HUES48 (cell line): ENCODE measurements around the gene GNLY.
"Not testable (repeated sequence)": the region's sequence is repeated elsewhere in the genome, so short reads cannot be mapped to it uniquely, and the experiment has no call there.

Experiments used
- H3K27ac ChIP-seq: one replicate; pipeline ENCODE4 v1.7.0; 2013; ENCODE audit warnings: low read depth, low read length, inconsistent platforms
- H3K27me3 ChIP-seq: 2 replicates; pipeline ENCODE4 v1.6.1; 2013; ENCODE audit warnings: mild to moderate bottlenecking, low read length; ENCODE audit not compliant: control insufficient read depth, insufficient read depth
- H3K36me3 ChIP-seq: 2 replicates; pipeline ENCODE4 v1.6.1; 2013; ENCODE audit warnings: low read length; ENCODE audit not compliant: control insufficient read depth, insufficient read depth
- H3K4me1 ChIP-seq: 2 replicates; pipeline ENCODE4 v1.6.1; 2013; ENCODE audit warnings: mild to moderate bottlenecking, low read length; ENCODE audit not compliant: control insufficient read depth, insufficient read depth
- H3K4me3 ChIP-seq: 2 replicates; pipeline ENCODE4 v1.5.1; 2013; ENCODE audit warnings: mild to moderate bottlenecking, low read depth, low read length
- H3K9ac ChIP-seq: 2 replicates; pipeline ENCODE4 v1.6.1; 2013; ENCODE audit warnings: mild to moderate bottlenecking, low read depth, low read length, moderate library complexity
- H3K9me3 ChIP-seq: 2 replicates; pipeline ENCODE4 v1.6.1; 2013; ENCODE audit warnings: low read length; ENCODE audit not compliant: control insufficient read depth, insufficient read depth

GNLY gene

DNA sequence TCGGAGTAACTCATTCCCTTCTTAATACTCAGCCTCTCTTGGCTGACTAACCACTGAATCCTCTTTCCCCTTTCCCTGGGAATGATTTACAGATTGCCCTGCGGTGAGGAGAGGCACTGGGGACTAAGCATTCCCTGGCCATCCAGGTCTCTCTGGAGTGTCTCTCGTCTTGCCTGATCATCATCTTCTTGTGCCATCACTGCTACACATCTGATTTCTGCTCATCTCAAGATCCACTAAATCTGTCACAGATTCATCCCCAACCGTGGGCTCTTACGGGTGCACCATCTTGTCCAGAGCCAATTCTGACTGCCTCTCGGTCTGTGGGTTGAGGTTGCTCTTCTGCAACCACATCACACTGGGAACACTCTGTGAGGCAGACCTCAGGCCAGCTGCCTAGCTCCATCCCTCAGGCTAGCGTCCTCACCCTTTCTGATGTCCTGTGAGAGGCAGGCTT, 38.2 kb upstream of the GNLY start:
- Histone ChIP-seq H3K36me3 (peaks cover 43% of the 10 kb centered on the region), H3K4me1 (0 out of 2 replicates have a peak, but pooled peaks cover 3% of the 10 kb centered on the region), H3K9ac (no peak overlapping the region), H3K27ac (no peak overlapping the region), H3K27me3 (no peaks in the 10 kb centered on the region), H3K4me3 (no peak overlapping the region), H3K9me3 (no peaks in the 10 kb centered on the region)

DNA sequence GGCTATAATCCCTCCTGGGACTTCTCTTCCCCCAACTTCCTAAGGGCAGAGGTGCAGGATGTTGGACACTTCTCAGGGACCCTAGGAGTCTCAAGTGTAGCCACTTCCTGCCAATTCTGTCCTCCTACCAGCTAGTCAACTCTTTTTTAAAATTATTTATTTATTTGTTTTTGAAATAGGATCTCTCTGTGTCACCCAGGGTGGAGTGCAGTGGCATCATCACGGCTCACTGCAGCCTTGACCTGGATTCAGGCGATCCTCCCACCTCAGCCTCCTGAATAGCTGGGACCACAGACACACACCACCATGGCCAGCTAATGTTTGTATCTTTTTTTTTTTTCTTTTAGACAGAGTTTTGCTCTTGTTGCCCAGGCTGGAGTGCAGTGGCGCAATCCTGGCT, 37.7 kb upstream of the GNLY start:
- 0 out of 2 replicates have a peak, but pooled peaks cover 3% of the 10 kb centered on the region for H3K4me1 ChIP-seq
- no peak overlapping the region for H3K27ac ChIP-seq

DNA sequence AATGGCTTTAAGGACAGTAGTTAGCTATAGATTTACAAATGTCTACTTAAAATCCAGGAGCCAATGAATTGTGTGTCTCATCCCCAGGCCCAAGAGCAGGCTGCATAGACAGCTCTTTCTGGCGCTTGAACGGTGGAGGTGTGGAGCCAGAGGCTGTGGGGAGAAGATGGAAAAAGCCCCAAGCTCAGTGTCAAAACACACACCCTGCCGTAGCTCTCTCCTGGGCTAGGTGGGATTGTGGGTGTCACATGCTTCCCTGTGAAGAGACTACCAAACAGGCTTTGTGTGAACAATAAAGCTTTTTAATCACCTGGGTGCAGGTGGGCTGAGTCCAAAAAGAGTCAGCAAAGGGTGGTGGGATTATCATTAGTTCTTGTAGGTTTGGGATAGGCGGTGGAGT, 36.8 kb upstream of the GNLY start:
- not testable (repeated sequence) for H3K27me3 ChIP-seq, H3K4me3 ChIP-seq, H3K9me3 ChIP-seq, H3K4me1 ChIP-seq, H3K27ac ChIP-seq, H3K9ac ChIP-seq
- H3K36me3 ChIP-seq = peaks cover 30% of the 10 kb centered on the region

More for the DNA sequence above, 37.7 kb upstream of the GNLY start:
- no peaks in the 10 kb centered on the region for H3K27me3 ChIP-seq
- H3K9me3 ChIP-seq = no peaks in the 10 kb centered on the region
- H3K9ac ChIP-seq = no peak overlapping the region
- H3K4me3 ChIP-seq = no peak overlapping the region
- peaks cover 38% of the 10 kb centered on the region for H3K36me3 ChIP-seq

DNA sequence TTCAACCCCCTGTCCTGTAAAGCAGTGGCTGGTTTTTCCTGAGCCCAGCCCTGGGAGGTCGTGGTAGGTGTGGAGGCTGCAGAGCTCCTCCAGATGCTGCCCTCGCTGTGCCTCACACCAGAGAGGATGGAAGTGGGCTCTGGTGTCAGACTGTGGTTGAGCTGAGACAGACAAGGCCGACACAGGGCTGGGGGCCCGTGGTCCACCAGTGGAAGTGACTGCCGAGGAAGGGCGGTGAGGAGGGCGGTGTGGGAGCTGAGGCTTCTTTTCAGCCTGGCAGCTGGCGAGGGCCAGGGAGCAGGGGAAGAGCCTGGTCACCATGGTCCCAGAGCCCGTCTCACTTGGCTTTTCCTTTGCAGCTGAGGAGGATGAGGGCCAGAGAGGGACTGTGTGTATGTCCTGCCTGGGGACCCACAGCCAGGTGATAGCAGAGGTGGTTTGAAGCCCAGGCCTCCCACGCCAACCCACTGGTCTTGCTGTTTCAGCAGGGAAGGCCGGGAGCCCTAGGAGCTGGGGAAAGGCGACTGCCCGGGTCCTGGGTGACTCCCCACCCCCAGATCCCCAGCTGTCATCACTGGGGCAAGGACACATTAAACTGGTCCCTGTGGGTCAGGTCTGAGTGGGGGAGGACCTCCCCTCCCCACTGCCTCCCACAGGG, 34.7 kb upstream of the GNLY start:
- Histone ChIP-seq H3K4me3 (no peak overlapping the region), H3K36me3 (peaks cover 14% of the 10 kb centered on the region), H3K4me1 (no peaks in the 10 kb centered on the region), H3K27ac (no peak overlapping the region), H3K9ac (no peak overlapping the region), H3K9me3 (no peaks in the 10 kb centered on the region), H3K27me3 (no peaks in the 10 kb centered on the region)

DNA sequence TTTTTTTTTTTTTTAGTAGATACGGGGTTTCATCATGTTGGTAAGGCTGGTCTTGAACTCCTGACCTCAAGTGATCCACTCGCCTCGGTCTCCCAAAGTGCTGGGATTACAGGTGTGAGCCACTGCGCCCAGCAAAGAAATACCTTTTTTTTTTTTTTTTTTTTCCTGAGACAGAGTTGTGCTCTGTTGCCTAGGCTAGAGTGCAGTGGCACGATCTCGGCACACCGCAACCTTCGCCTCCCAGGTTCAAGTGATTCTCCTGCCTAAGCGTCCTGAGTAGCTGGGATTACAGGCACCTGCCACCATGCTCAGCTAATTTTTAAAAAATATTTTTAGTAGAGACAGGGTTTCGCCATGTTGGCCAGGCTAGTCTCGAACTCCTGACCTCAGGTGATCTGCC, 33.9 kb upstream of the GNLY start:
- H3K27me3 ChIP-seq = not testable (repeated sequence)

DNA sequence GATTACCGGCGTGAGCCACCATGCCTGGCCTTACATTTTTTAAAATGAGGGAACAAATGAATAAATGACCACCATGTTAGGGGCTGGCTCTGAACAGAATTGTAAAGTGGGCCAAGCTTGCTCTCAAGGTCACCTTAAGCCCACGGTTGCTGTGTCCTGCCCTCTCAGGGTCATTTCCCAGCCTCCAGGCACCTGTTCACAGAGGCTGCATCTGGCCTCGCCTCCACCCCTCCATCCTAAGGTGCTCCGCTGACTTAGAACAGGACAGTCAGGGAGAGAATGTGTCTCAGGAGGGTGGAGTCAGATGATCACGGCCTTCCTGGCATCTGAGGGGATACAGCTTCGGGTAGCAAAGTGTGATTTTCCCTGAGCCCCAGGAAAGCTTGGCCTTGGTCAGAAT, 33.4 kb upstream of the GNLY start:
- H3K9me3 ChIP-seq = no peaks in the 10 kb centered on the region
- H3K36me3 ChIP-seq = peaks cover 11% of the 10 kb centered on the region
- H3K9ac ChIP-seq = no peak overlapping the region
- no peak overlapping the region for H3K4me3 ChIP-seq
- H3K27me3 ChIP-seq = no peaks in the 10 kb centered on the region
- no peak overlapping the region for H3K27ac ChIP-seq
- no peaks in the 10 kb centered on the region for H3K4me1 ChIP-seq

More for the DNA sequence above, 33.9 kb upstream of the GNLY start:
- not testable (repeated sequence) for H3K27ac ChIP-seq, H3K9me3 ChIP-seq, H3K4me1 ChIP-seq, H3K9ac ChIP-seq, H3K4me3 ChIP-seq
- peaks cover 13% of the 10 kb centered on the region for H3K36me3 ChIP-seq

DNA sequence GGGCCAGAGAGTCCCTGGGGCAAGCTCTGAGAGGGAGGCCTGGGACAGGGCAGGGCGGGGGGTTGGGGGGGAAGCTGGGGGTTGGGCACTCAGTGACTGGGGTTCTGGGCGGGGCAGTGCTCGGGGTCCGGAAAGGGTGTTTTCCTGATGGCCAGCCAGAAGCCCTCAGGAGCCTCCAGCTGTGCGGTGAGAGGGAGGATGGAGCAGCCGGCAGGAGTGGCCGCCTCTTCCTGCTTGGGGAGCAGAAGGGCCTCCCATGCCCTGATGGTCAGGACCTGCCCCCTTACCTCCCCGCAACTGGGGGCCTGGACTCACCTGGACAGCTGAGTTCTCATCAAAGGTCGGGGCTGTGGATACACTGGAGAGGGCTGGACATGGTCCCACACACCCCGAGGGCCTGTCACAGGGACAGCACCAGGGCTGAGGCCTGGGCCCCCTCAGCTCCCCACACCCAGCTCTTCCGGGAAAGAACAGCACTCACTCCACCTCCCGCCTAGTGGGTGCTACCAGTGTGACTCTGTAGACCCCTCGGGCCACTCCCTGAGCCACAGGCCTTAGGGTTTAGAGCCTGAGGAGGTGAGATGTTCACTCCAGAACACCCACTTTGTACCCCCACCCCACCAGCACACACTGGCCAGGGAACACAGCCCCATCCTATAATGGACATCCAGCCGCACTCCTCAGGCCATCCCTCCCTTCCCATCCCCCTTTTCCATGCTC, 32.9 kb upstream of the GNLY start:
- Histone ChIP-seq H3K36me3 (peaks cover 6% of the 10 kb centered on the region), H3K4me1 (no peaks in the 10 kb centered on the region), H3K27ac (no peak overlapping the region), H3K9ac (no peak overlapping the region), H3K9me3 (no peaks in the 10 kb centered on the region), H3K27me3 (no peaks in the 10 kb centered on the region), H3K4me3 (no peak overlapping the region)

DNA sequence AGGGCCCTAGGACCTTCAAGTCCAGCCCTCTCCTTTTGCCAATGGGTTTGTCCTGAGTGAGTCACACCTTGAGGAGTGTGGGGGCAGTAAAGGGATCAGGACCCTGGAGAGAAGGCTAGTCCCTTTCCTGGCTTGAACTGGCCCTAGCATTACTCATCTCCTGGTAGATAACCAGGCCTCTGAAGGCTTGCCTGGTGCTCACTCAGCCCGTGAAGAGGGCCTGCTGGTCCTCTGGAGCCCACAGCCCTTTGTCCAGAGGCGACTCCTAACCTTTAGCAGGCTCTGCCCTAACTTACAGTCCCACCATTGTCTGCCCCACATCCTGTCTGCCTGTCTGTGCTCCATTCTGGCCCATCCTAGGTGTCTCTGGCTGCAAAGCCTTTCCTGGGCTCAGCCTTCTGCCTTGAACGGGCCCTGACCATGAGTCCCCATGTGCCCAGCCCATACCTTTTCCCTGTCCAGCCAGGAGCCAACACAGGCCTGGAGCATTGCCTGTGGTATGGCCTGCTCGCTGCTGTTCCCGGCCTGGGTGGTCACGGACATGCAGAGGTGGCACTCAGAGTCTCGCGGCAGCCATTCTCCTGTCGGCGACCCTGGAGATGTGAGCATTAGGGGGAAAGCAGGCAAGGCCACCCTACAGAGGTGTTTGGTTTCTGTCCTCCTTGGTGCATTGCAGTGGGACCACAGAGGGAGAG, 31.1 kb upstream of the GNLY start:
- peaks cover 6% of the 10 kb centered on the region for H3K36me3 ChIP-seq
- no peak overlapping the region for H3K27ac ChIP-seq
- H3K9me3 ChIP-seq = no peaks in the 10 kb centered on the region
- H3K27me3 ChIP-seq = no peaks in the 10 kb centered on the region
- no peaks in the 10 kb centered on the region for H3K4me1 ChIP-seq
- no peak overlapping the region for H3K4me3 ChIP-seq
- H3K9ac ChIP-seq = no peak overlapping the region

DNA sequence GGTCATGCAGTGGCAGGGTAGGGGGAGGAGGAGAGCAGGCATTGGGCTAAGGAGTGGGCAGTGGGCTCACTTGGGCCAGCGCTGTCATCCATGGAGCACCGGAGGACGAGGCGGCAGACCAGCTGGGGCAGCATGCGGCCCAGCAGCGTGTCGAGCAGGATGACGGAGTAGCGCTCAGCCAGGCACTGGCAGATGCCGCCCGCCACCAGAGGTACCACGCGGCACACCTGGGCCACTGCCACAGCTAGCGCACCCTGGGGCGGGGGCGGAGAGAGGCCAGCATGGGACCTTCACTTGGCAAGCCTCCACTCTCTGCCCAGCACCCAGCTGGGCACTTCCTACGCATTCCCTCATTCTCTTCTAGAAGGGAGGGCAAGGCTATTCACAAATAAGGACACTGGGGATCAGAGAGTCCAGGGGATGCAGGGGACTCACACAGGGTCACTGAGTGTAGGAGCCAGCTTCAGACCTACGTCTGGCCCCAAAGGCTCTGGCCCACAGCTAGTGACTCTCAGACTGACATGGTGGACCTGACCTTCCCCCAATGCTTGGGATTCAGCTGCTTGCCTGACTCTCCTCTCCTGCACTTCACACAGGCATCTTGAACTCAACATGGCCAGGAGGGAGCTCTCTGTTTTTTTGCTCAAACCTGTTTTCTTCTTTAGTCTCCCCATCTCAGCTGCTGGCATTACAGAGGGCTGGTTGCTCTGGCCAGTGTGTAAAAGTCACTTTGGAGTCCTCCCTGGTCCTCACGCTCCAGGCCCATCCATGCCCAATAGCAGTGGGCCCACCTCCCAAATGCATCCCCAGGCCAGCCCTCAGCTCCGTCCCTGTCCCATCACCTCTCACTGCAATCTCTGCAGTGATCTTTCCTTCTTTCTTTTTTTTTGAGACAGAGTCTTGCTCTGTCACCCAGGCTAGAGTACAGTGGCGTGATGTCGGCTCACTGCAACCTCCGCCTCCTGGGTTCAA, 30.3 kb upstream of the GNLY start:
- H3K4me3 ChIP-seq = no peak overlapping the region

DNA sequence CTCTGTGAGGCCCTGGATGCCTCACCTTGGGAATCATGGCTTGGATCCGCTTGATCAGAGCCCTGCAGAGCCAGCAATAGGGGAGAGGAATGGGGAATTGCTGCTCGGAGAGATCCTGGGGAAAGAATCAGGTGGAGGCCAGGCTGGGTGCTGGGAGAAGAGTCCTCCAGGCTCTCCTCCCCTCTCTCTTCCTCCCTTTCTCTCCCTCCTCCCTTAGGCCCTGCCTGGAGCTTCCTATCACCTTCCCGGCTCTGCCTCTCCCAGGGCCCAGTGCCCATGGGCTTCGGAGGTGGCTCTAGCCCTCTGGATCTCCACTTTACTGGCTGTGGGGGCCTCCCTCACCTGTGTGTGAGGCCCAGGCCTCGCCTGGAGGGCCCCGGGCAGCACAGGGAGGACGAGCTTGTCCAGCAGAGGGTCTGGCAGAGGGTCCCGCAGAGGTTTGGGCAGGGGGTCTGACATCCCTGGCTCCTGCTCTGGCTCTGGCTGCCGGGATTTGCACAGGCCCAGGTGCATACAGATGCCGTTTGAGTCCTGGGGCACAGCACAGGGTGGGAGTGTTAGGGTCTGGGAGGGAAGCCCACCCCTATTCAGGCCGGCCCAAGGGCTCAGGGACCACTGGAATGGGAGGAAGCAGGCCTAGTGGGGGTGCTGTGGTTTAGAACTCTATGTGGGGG, 28.8 kb upstream of the GNLY start:
- no peak overlapping the region for H3K9ac ChIP-seq
- H3K4me1 ChIP-seq = no peaks in the 10 kb centered on the region
- H3K27me3 ChIP-seq = no peaks in the 10 kb centered on the region
- H3K4me3 ChIP-seq = no peak overlapping the region
- H3K9me3 ChIP-seq = no peaks in the 10 kb centered on the region
- H3K27ac ChIP-seq = no peak overlapping the region
- no peaks in the 10 kb centered on the region for H3K36me3 ChIP-seq

More for the DNA sequence above, 30.3 kb upstream of the GNLY start:
- H3K27ac ChIP-seq = no peak overlapping the region
- H3K9ac ChIP-seq = no peak overlapping the region
- no peaks in the 10 kb centered on the region for H3K4me1 ChIP-seq
- H3K36me3 ChIP-seq = peaks cover 3% of the 10 kb centered on the region; the same call in 1 of the 2 replicates
- no peaks in the 10 kb centered on the region for H3K27me3 ChIP-seq
- no peaks in the 10 kb centered on the region for H3K9me3 ChIP-seq
